Skeletal muscle tissue (tissue), 4 donors: Measurements from ENCODE around the gene AMMECR1. TPM values are rescaled to one million over a fixed set of nuclear protein-coding genes. Genes with fewer than 3 reads are reported as not detected.

Source experiments
- H3K27ac ChIP-seq: one replicate; pipeline ENCODE4 v1.7.0; 2013; ENCODE audit warnings: mild to moderate bottlenecking, low read depth, low read length, inconsistent platforms
- H3K27me3 ChIP-seq, 3 donors: one replicate each; pipeline ENCODE4 v1.7.0; 2013; ENCODE audit warnings: low read length in 3 of 3; ENCODE audit not compliant: control insufficient read depth in 3 of 3, insufficient read depth in 3 of 3
- H3K36me3 ChIP-seq, 3 donors: one replicate each; pipeline ENCODE4 v1.7.0; 2013; ENCODE audit warnings: low read length in 3 of 3; ENCODE audit not compliant: control insufficient read depth in 3 of 3, insufficient read depth in 3 of 3
- H3K4me1 ChIP-seq, 3 donors: one replicate each; pipeline ENCODE4 v1.7.0; 2013; ENCODE audit warnings: low read length in 3 of 3, mild to moderate bottlenecking in 3 of 3; ENCODE audit not compliant: control insufficient read depth in 3 of 3, insufficient read depth in 3 of 3
- H3K4me3 ChIP-seq, 3 donors: one replicate each; pipeline ENCODE4 v1.7.0; 2013; ENCODE audit warnings: low read length in 3 of 3
- H3K9ac ChIP-seq, 3 donors: one replicate each; pipeline ENCODE4 v1.7.0; 2013; ENCODE audit warnings: low read length in 3 of 3, mild to moderate bottlenecking in 3 of 3, moderate library complexity in 2 of 3, low read depth in 1 of 3
- H3K9me3 ChIP-seq, 3 donors: one replicate each; pipeline ENCODE4 v1.7.0; 2013; ENCODE audit warnings: low read length in 3 of 3; ENCODE audit not compliant: control insufficient read depth in 3 of 3
- total RNA-seq: library from RNA; depleted of rRNA; stranded (reverse); fragments of >200 nt; gene quantifications from one replicate; pipeline ENCODE4 v1.2.3, GENCODE V29; 2014
- donor health status: Osteomylitis.

Gene AMMECR1
- total RNA-seq, 1 donor from 2014 or later = 4.7 TPM

DNA sequence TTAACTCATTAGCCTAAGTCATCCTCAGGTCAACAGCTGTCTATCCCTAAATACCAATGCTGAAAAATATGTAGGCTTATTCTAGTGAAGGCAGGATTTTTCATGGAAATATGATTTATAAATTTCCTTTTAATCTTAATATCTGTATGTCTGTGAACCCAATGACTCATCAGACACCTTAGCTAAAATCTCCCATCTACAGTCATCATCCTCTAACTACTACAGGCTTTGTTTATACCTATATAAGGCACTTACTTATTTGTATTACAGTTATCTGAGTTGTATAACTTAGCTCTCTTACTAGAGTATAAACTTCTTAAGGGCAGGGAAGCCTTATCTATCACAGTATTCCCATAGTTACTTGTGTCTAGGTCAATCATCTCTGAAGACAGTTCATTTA, 24.2 kb downstream of the AMMECR1 start:
- no peak overlapping the region for H3K27ac ChIP-seq
- no peak overlapping the region for H3K9ac ChIP-seq
- no peaks in the 10 kb centered on the region for H3K4me1 ChIP-seq
- no peaks in the 10 kb centered on the region for H3K27me3 ChIP-seq
- no peak overlapping the region for H3K4me3 ChIP-seq
- no peaks in the 10 kb centered on the region for H3K9me3 ChIP-seq
- no peaks in the 10 kb centered on the region for H3K36me3 ChIP-seq

DNA sequence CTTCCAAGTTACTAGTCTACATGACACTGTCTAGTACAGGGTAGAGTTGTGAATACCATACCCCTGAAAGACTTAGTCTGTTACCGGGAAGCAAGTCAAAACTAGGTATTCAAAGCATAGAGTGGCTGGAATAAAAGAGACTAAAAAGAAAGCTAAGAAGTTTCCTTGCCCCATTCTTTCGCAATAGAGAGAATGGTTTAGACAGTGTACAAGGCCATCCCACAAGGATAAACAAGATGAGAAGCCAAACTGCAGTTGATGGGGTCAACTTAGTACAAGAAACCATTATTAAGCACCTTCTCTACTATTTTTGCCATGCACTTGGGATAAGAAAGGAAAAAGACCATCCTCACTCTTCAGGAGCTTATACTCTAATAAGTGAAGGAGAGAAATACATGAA, 30.3 kb downstream of the AMMECR1 start:
- no peaks in the 10 kb centered on the region for H3K27me3 ChIP-seq
- no peaks in the 10 kb centered on the region for H3K36me3 ChIP-seq
- H3K4me3 ChIP-seq = no peak overlapping the region
- H3K9me3 ChIP-seq = no peaks in the 10 kb centered on the region
- H3K4me1 ChIP-seq = no peaks in the 10 kb centered on the region
- H3K9ac ChIP-seq = no peak overlapping the region
- H3K27ac ChIP-seq = no peak overlapping the region

DNA sequence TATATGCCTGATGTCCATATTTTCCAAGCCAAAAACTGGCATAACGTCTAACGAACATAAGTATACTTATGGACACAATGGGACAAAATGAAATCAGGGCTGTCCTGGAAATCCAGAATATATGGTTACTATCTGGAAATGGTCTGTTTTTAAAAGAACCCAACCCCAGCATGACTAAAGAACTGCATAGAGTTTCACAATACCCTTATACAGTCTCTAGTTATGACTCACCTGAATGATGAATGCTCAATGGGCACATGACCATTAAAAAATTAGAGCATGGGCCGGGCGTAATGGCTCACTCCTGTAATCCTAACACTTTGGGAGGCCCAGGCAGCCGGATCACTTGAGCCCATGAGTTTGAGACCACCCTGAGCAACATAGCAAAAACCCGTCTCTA, 31.8 kb downstream of the AMMECR1 start:
- no peak overlapping the region for H3K4me3 ChIP-seq
- no peaks in the 10 kb centered on the region for H3K9me3 ChIP-seq
- H3K27me3 ChIP-seq = no peaks in the 10 kb centered on the region
- no peak overlapping the region for H3K9ac ChIP-seq
- H3K27ac ChIP-seq = no peak overlapping the region
- H3K36me3 ChIP-seq = no peaks in the 10 kb centered on the region
- H3K4me1 ChIP-seq = no peaks in the 10 kb centered on the region

DNA sequence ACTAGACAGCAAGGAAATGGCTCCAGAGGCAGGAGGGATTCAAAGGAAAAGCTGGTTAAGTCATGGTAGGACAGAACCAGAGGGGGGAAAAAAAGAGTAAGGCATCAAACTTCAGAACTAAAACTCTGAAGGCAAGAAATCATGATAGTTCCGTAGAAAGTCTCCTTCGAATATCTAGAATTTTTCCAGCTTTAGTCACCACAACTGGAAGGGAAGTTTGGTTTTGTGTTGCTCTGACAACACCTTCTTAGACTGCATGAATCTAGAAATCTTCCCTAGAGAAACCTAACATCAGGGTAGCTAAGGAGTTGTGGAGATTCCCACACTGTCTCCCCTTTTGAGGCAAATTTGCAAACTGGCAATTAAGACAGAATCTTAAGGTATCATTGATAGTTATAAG, 33.7 kb downstream of the AMMECR1 start:
- Histone ChIP-seq H3K27ac (no peak overlapping the region), H3K9me3 (no peaks in the 10 kb centered on the region), H3K9ac (no peak overlapping the region), H3K36me3 (no peaks in the 10 kb centered on the region), H3K4me3 (no peak overlapping the region), H3K27me3 (no peaks in the 10 kb centered on the region), H3K4me1 (no peaks in the 10 kb centered on the region)

DNA sequence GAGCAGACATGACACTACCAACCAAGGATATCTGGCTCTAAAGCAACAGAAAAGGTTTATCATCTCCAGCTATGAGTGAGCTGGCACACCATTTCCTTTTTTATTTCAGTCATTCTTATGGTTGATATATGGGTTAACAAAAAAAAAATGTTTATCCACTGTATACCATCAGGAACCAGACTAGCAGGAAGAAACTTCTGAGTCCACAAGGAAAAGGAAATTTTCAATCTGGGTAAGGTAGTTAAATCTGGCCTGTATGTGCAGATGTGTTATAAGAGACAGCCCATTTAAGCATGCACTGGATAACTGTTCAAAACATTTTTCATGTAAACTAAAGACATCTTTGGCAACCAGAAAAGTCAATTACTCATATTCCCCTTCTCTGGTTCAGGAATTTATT, 35.0 kb downstream of the AMMECR1 start:
- H3K4me1 ChIP-seq = peaks cover 0 to 3% (median 0%) of the 10 kb centered on the region in 3 donors
- H3K27ac ChIP-seq = no peak overlapping the region
- H3K9me3 ChIP-seq = no peaks in the 10 kb centered on the region
- H3K9ac ChIP-seq = no peak overlapping the region
- H3K27me3 ChIP-seq = no peaks in the 10 kb centered on the region
- H3K36me3 ChIP-seq = no peaks in the 10 kb centered on the region
- no peak overlapping the region for H3K4me3 ChIP-seq

DNA sequence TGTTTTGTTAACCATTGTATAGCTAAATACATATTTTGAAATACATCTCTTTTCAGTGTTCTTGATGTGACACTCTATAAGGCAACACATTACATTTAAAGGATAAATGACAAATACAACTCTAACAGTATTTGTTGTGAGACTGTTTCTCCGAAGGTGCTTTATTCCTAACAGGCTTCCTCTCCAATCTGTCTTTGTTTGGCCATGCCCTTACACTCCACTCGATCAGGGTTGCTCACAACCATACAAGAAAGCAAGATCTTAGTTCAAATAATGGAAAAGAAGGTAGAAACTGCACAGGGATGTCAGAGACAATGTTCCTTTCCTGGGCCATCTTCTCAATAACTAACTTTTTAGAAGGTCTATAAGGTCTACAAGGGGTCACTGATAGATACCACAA, 36.5 kb downstream of the AMMECR1 start:
- Histone ChIP-seq H3K9me3 (no peaks in the 10 kb centered on the region), H3K9ac (no peak overlapping the region), H3K4me3 (no peak overlapping the region), H3K27ac (no peak overlapping the region), H3K36me3 (no peaks in the 10 kb centered on the region), H3K27me3 (no peaks in the 10 kb centered on the region), H3K4me1 (peaks cover 0 to 3% (median 0%) of the 10 kb centered on the region in 3 donors)

DNA sequence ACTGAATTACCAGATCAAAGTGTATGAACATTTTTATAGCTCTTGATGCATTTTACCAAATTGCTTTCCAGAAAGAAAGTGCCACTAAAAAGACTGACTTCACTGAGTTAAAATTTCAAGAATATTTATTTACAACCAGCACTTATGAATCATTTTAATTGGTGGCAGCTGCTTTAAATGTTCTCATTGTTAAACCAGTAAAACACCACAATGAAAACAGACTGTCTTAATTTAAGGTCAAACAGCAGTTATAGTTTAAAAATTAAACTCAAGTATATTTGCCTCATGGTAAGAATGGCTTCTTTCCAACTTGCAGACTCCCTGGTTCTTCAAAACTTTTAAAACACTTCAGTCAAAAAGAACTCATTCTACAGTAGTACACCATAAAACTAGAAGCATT, 36.9 kb downstream of the AMMECR1 start:
- H3K9ac ChIP-seq = no peak overlapping the region
- no peak overlapping the region for H3K4me3 ChIP-seq
- H3K27me3 ChIP-seq = no peaks in the 10 kb centered on the region
- no peaks in the 10 kb centered on the region for H3K9me3 ChIP-seq
- H3K27ac ChIP-seq = no peak overlapping the region
- no peaks in the 10 kb centered on the region for H3K36me3 ChIP-seq
- H3K4me1 ChIP-seq = peaks cover 0 to 3% (median 0%) of the 10 kb centered on the region in 3 donors

DNA sequence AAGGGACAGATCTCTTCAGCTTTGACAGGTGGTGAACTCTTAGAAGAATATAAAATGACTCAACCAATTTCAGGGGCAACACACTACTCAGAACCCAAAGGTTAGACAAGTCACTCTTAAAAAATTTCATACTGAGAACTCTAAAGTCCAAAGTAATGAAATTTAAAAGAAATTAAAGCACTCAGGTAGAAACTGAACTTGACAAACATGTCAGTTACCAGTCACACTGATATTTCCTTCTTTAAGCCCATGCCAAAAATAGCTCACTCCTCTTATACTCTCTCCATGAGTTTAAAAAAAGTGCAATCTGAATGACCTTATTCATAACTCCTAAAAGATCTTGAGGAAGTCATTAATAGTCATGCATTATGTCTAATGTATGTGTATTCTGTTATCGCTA, 40.3 kb downstream of the AMMECR1 start:
- no peak overlapping the region for H3K27ac ChIP-seq
- H3K9me3 ChIP-seq = no peaks in the 10 kb centered on the region
- H3K9ac ChIP-seq = no peak overlapping the region
- H3K4me3 ChIP-seq = no peak overlapping the region
- no peaks in the 10 kb centered on the region for H3K27me3 ChIP-seq
- H3K36me3 ChIP-seq = no peaks in the 10 kb centered on the region
- H3K4me1 ChIP-seq = peaks cover 0 to 3% (median 0%) of the 10 kb centered on the region in 3 donors

DNA sequence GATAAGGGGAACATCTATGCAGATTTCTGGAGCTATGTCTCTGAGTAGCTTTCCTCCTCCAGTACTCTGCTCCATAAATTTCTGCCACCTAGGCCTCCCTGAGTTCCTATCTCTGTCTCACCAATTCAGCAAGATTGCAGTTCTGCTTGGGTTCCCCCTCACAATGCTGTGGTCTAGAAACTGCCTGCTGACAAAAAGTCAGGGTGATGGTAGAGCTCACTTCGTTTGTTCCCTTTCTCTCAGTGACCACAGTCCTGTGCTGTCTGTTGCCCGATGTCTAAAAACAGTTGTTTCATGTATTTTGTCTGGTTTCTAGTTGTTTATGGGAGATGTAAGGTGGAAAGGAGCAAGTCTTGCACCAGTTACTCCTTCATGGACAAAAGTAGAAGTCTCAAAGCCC, 41.1 kb downstream of the AMMECR1 start:
- peaks cover 0 to 3% (median 0%) of the 10 kb centered on the region in 3 donors for H3K4me1 ChIP-seq
- H3K9ac ChIP-seq = no peak overlapping the region
- H3K9me3 ChIP-seq = no peaks in the 10 kb centered on the region
- H3K27ac ChIP-seq = no peak overlapping the region
- H3K36me3 ChIP-seq = no peaks in the 10 kb centered on the region
- H3K4me3 ChIP-seq = no peak overlapping the region
- no peaks in the 10 kb centered on the region for H3K27me3 ChIP-seq

DNA sequence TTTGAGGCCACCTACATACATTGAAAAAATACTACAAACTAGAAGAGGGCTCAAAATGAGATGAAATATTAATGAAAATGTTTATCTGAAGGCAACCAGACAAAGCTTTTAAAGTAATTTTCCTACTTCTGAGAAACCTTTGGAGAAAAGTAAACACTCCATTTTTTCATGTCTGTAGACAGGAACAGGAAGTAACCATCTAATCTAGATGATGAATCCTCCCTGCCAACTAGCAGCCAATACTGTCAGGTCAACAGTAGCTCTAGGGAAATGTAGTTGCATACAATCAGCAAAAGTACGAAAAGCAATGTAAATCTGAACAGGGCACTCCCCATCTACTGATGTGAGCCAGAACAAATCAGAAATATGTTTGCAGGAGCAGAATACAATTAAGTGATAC, 49.0 kb downstream of the AMMECR1 start:
- Histone ChIP-seq H3K4me3 (no peak overlapping the region), H3K9me3 (no peaks in the 10 kb centered on the region), H3K36me3 (no peaks in the 10 kb centered on the region), H3K9ac (no peak overlapping the region), H3K27me3 (no peaks in the 10 kb centered on the region), H3K27ac (no peak overlapping the region), H3K4me1 (no peaks in the 10 kb centered on the region)

DNA sequence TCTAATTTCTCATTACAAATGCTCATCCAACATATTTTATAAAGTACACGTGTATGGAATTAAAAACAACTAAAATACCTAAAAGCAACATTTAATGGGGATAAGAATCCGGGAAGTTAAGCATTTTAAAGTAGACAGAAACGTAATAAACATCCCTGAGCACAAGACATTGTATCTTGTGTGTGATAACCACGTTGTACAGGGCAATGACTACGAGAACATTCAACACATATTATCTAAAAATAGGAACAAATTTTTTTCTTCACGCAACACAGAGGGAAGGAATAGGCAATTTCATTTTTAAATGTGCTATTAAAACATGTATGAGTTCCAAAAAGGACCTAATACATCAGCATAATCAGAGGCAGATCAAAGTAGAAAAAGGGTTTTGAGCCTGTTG, 49.5 kb downstream of the AMMECR1 start:
- H3K9me3 ChIP-seq = no peaks in the 10 kb centered on the region
- H3K27ac ChIP-seq = no peak overlapping the region
- H3K36me3 ChIP-seq = no peaks in the 10 kb centered on the region

More for the DNA sequence above, 49.5 kb downstream of the AMMECR1 start:
- Histone ChIP-seq H3K27me3 (no peaks in the 10 kb centered on the region), H3K4me1 (no peaks in the 10 kb centered on the region), H3K4me3 (no peak overlapping the region), H3K9ac (no peak overlapping the region)
